D721Med (cell line): Measurements from ENCODE around the gene POC1A.
"Not testable (repeated sequence)": the region's sequence is repeated elsewhere in the genome, so short reads cannot be mapped to it uniquely, and the experiment has no call there.

Experiments
- DNase-seq: peaks from one replicate; pipeline ENCODE4 v3.0.0; 2011; ENCODE audit warnings: low spot score; ENCODE audit not compliant: insufficient read length
- FAIRE-seq: peaks from 2 replicates; lab custom pipeline; 2011; peaks lifted over from hg19 to GRCh38; lab: Jason Lieb, UNC
- TF ChIP-seq, protein P1 (sequence below): IDR thresholded peaks from 2 replicates; pipeline ENCODE4 v1.5.1; 2012; ENCODE audit warnings: mild to moderate bottlenecking, control low read depth; ENCODE audit not compliant: insufficient read depth; ENCODE audit errors: missing control alignments

Gene POC1A

DNA sequence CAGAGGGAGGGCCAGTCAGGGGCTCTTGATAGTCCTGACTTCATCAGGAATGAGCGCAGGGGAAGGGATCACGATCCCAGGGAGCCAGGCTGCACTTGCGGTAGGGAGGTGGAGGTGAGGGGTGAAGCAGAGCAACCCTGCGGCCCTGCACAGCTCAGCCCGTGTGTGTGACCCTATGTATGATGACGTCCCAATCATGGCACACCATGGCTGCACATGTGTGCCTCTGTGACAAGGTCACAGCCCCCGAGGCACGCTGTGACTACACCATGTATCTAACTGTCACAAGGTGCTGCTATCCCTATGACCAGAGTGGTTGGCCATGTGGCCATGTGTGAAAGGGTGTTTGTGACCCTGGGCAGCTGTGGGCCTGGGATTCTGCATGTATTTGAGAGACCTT, 30.5 kb upstream of the POC1A start:
- DNase-seq (no peak), FAIRE-seq (no peak)
- TF ChIP-seq, protein P1, sequence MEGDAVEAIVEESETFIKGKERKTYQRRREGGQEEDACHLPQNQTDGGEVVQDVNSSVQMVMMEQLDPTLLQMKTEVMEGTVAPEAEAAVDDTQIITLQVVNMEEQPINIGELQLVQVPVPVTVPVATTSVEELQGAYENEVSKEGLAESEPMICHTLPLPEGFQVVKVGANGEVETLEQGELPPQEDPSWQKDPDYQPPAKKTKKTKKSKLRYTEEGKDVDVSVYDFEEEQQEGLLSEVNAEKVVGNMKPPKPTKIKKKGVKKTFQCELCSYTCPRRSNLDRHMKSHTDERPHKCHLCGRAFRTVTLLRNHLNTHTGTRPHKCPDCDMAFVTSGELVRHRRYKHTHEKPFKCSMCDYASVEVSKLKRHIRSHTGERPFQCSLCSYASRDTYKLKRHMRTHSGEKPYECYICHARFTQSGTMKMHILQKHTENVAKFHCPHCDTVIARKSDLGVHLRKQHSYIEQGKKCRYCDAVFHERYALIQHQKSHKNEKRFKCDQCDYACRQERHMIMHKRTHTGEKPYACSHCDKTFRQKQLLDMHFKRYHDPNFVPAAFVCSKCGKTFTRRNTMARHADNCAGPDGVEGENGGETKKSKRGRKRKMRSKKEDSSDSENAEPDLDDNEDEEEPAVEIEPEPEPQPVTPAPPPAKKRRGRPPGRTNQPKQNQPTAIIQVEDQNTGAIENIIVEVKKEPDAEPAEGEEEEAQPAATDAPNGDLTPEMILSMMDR, result no peak

DNA sequence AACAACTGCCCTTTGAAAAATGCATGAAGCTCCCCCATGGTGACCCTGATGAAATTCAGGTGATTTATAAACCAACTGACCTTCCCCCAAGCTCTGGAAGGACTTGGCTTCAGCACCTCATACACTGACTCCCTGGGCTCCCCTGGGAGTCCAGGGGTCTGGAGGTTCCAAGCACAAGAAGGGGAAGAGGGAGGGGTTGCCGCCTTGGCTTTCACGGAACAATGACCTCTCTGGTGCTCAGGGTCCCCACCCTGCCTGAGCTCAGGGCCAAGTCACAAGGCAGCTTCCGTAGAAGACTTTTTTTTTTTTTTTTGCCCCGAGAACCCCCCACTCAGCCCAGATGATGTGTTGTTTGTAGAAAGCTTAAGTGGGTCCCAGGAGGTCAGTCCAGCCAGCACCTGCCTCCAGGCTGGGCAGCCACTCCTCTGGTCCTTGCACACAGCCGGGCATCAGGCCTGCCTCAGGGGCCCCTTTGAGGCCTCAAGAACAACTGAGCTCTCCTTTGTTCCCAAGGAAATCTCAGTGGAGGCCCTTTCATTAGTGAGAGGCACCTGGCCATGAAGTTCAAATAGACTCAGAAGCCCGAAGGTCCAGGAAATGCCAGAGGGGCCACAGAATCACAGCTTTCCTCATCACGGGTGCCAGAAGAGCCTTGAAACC, 29.7 kb upstream of the POC1A start:
- DNase-seq, result no peak
- TF ChIP-seq, protein P1, result no peak
- no peak for FAIRE-seq

DNA sequence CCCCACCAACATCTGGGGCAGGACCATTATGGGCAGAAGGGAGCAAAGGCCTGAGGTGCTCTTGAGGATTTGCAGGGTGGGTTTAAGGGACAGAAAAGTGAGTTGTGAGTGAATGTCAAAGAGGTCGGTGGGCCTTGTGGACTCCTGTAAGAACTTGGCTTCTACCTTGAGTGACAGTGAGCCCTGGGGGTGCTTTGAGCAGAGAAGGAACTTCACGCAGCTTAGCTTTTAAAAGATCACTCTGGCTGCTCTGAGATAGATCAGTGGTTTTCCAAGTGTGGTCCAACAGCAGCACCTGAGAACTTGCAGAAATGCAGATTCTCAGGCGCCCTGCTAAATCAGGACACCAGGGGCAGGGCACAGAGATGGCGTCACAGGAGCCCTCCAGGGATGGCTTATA, 28.5 kb upstream of the POC1A start:
- TF ChIP-seq, protein P1, result no peak
- FAIRE-seq (no peak), DNase-seq (no peak)

DNA sequence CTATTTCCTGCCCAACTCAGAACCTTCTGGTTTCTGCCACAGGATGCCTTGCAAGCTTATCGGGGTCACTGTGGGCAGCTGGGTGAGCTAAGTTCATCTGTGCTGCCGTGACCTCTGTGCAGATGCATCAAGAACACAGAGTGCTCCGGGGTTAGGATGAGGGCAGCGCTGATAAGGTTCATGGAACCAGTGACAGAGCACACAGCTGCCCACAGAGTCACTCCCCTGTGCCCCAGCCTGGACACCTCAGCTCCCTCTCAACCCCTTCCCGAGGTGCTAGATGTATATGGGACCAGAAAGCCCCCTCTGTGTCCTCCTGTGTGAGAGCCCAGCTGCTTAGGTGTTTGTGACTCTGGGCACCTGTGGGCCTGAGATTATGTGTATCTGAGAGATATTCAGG, 28.0 kb upstream of the POC1A start:
- DNase-seq (no peak), FAIRE-seq (no peak)
- TF ChIP-seq, protein P1, result no peak

DNA sequence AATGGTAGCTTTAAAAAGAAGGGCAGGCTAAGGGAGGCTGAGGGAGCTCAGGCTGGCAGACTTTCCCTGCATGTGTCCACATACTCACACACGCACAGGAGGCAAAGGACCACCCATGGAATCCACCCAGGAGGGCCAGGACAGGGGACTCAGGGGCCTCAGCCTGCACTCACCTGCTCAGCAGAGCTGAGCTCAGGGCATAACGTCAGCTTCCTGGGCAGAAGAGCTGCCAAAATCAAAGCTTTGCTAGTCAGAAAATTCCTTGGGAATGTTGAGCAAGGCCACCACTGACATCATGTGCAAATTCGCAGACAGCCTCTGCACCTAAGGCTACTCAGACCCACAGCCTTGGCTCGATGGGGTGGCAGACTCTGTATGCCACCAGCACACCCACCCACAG, 27.3 kb upstream of the POC1A start:
- FAIRE-seq, result no peak
- TF ChIP-seq, protein P1, result no peak

DNA sequence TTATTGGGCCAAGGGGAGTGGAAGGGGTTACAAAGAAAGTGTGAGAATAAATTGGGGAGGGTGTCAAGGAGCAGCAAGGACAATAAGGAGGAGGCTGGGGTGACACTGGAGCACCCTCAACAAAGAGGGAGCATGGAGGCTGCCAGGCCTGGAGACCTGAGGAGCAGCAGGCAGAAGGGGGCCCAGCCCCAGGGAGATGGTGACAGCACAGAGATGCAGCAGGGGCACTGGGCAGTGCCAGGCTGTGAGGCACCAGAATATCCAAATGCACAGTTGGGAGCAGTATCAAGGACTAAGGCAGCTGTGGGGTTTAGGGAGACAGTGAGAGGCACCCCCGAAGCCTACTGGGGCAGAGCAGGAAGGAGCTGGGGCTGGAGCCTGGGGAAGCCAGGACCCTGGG, 24.3 kb upstream of the POC1A start:
- TF ChIP-seq, protein P1, result no peak
- FAIRE-seq (no peak), DNase-seq (no peak)

More for the DNA sequence above, 27.3 kb upstream of the POC1A start:
- DNase-seq, result no peak

DNA sequence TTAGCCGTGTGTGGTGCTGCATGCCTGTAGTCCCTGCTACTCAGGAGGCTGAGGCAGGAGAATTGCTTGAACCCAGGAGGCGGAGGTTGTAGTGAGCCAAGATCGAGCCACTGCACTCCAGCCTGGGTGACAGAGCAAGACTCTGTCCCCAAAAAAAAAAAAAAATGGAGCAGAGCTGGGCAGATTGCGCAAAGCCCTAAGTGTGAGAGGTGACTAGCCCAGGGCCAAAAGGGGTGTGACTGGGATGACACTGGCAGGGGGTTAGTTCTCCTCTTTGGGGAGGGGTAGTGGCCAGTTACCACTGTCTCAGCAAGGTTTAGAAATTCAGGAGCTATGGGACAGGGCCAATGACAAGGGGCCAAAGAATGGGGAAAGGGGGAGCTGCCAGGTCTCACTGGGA, 23.9 kb upstream of the POC1A start:
- FAIRE-seq, DNase-seq: not testable (repeated sequence)

DNA sequence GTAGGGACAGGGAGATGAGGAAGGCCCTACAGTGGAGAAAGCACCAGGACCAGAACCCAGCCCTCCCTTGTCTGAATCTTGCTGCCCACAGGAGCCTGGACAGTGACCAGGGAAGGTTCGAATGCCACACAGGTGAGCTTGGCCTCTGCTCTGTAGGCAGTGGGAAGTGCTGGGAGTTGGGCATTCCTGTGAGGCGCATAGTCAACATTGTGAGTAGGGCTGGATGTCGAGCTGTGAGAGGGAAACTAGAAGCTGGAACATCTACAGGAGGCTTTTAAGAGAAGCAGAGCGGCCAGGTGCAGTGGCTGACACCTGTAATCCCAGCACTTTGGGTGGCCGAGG, 23.4 kb upstream of the POC1A start:
- no peak for FAIRE-seq
- TF ChIP-seq, protein P1, result no peak
- no peak for DNase-seq
